Activated T-helper 17 cell treated with anti-CD3 and anti-CD28 coated beads, Interleukin-2, amount 50 U/mL, for 72 hours (primary cell): Measurements from ENCODE around the gene SPATA2. TPM values are rescaled to one million over a fixed set of nuclear protein-coding genes. Genes with fewer than 3 reads are reported as not detected.
A peak's percentile ranks its signal among the peaks of the same experiment; 100 is the strongest.
"Not testable (repeated sequence)": the region's sequence is repeated elsewhere in the genome, so short reads cannot be mapped to it uniquely, and the experiment has no call there.

ENCODE experiments used
- ATAC-seq: fragments of 150-1000 bp; cut with Tn5 transposase; replicated peaks from 2 replicates; pipeline ENCODE4 v1.10.0; 2021; ENCODE audit warnings: mild to moderate bottlenecking, moderate library complexity
- H3K27ac Mint-ChIP-seq: one replicate; pipeline ENCODE4 v1.8.0; 2022; ENCODE audit warnings: mixed read lengths
- H3K27me3 Mint-ChIP-seq: one replicate; pipeline ENCODE4 v1.8.0; 2022; ENCODE audit warnings: mixed read lengths
- H3K36me3 Mint-ChIP-seq: one replicate; pipeline ENCODE4 v1.8.0; 2022; ENCODE audit warnings: low read depth, mild to moderate bottlenecking, mixed read lengths
- H3K4me1 Mint-ChIP-seq: one replicate; pipeline ENCODE4 v1.8.0; 2022; ENCODE audit warnings: mixed read lengths
- H3K4me3 Mint-ChIP-seq: one replicate; pipeline ENCODE4 v1.8.0; 2022; ENCODE audit warnings: mild to moderate bottlenecking, mixed read lengths
- H3K9me3 Mint-ChIP-seq: one replicate; pipeline ENCODE4 v1.8.0; 2022; ENCODE audit warnings: mixed read lengths
- total RNA-seq, 2 donors: library from RNA; stranded (reverse); gene quantifications; one replicate each; pipeline ENCODE4 v1.2.3, GENCODE V29; 2022

Gene SPATA2
- 10 to 100 TPM in 1 of 2 donors, 1 to 10 TPM in 1; 5.5 to 10.3 TPM for total RNA-seq

DNA sequence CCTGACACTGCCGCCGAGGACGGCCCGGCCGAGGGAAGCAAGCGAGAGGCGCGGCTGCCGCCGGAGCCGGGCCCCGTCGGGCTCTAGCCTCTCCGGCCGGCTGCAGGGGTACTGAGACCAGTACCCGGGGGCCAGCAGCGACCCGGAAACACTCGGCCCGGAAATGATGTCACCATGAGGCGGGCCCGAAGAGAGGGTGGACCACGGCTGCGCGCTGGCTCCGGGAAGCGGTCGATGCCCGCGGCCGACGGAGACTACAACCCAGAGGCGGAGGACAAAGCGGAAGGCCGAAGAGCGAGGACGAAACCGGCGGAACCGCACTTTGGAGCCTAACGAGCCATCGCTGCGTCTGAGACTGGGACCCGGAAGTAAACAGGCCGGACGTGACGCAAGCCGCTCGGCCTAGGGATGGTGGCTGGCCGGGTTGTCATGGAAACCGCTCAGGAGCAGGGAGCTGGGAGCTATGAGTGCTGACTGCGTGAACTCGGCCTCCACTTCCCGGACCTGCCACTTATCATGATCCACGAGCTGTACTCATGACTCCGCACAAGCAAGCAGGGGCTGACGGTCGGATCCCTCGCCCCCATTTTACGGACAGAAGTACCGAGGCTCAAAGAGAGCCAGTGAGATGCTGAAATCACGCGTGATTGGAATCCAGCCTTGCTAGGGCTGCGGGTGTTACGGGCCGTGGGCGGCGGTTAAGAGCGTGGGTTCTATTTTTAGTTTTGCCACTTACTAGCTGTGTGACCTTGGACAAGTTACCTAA, at the start of gene SPATA2:
SPATA2 (minus strand) TSS at position 150 of the 766 bp plus-strand sequence. CDS start 7,039 bp downstream, outside the sequence.
- H3K36me3 Mint-ChIP-seq, result peaks cover 4% of the 10 kb centered on the region
- H3K4me1 Mint-ChIP-seq, result peaks cover 11% of the 10 kb centered on the region
- peak; percentile 94 for ATAC-seq
- H3K27ac Mint-ChIP-seq, result peak within 1 kb of the TSS; percentile 99
- H3K27me3 Mint-ChIP-seq, result no peaks in the 10 kb centered on the region
- H3K4me3 Mint-ChIP-seq, result peak within 1 kb of the TSS; percentile 96
- H3K9me3 Mint-ChIP-seq, result no peaks in the 10 kb centered on the region

DNA sequence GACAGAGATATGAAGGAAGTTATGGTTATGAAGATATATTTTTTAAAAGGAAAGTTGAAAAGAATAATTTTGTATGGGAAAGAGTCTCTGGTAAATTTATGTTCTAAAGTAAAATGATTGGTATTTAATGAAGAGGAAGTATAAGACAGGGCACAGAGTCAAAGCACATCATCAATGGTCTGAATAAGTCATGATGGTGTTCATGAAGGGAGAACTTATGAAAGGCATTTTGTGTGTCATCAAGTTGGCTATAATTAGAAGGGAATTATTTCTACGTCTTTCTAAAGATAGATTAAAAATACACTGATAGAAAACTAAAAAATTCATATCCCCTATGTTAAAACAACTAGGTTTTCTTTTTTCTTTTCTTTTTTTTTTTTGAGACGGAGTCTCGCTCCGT, 46.1 kb upstream of the SPATA2 start:
- Mint-ChIP-seq H3K27ac (no peak overlapping the region), H3K36me3 (peaks cover 28% of the 10 kb centered on the region), H3K4me3 (no peak overlapping the region)

GRCh38 chr20:49957089-49957938, 42.0 kb upstream of the SPATA2 start:
- not testable (repeated sequence) for H3K4me3 Mint-ChIP-seq, H3K27me3 Mint-ChIP-seq, H3K4me1 Mint-ChIP-seq, H3K9me3 Mint-ChIP-seq
- Mint-ChIP-seq H3K27ac (peak overlapping the region; percentile 12), H3K36me3 (peaks cover 62% of the 10 kb centered on the region)
- peak; percentile 49 for ATAC-seq

More for the DNA sequence above, 46.1 kb upstream of the SPATA2 start:
- Mint-ChIP-seq H3K4me1 (peaks cover 8% of the 10 kb centered on the region), H3K9me3 (no peaks in the 10 kb centered on the region), H3K27me3 (no peaks in the 10 kb centered on the region)
- no peak for ATAC-seq

GRCh38 chr20:49956689-49957088, 41.4 kb upstream of the SPATA2 start:
- H3K36me3 Mint-ChIP-seq, result peaks cover 68% of the 10 kb centered on the region
- ATAC-seq, result no peak
- no peak overlapping the region for H3K4me3 Mint-ChIP-seq
- H3K27me3 Mint-ChIP-seq, result no peaks in the 10 kb centered on the region
- no peaks in the 10 kb centered on the region for H3K9me3 Mint-ChIP-seq
- peaks cover 8% of the 10 kb centered on the region for H3K4me1 Mint-ChIP-seq
- H3K27ac Mint-ChIP-seq, result no peak overlapping the region

- ATAC-seq, H3K27ac Mint-ChIP-seq, H3K4me3 Mint-ChIP-seq, H3K27me3 Mint-ChIP-seq, H3K9me3 Mint-ChIP-seq: not testable (repeated sequence)
- Mint-ChIP-seq H3K36me3 (peaks cover 76% of the 10 kb centered on the region), H3K4me1 (peaks cover 13% of the 10 kb centered on the region)
Observed at GRCh38 chr20:49955830-49956396, 40.6 kb upstream of the SPATA2 start.

GRCh38 chr20:49955167-49955566, 39.8 kb upstream of the SPATA2 start:
- no peak overlapping the region for H3K27ac Mint-ChIP-seq
- no peaks in the 10 kb centered on the region for H3K27me3 Mint-ChIP-seq
- H3K4me3 Mint-ChIP-seq, result no peak overlapping the region
- H3K36me3 Mint-ChIP-seq, result peaks cover 83% of the 10 kb centered on the region
- H3K4me1 Mint-ChIP-seq, result peaks cover 18% of the 10 kb centered on the region
- no peak for ATAC-seq
- H3K9me3 Mint-ChIP-seq, result no peaks in the 10 kb centered on the region

GRCh38 chr20:49951151-49951550, 35.8 kb upstream of the SPATA2 start:
- Mint-ChIP-seq H3K36me3 (peaks cover 91% of the 10 kb centered on the region), H3K27ac (peak overlapping the region; percentile 70), H3K27me3 (no peaks in the 10 kb centered on the region), H3K4me1 (peaks cover 17% of the 10 kb centered on the region), H3K9me3 (no peaks in the 10 kb centered on the region), H3K4me3 (peak overlapping the region; percentile 42)
- ATAC-seq, result peak; percentile 98

- Mint-ChIP-seq H3K27ac (peak overlapping the region; percentile 19), H3K36me3 (peaks cover 95% of the 10 kb centered on the region), H3K9me3 (no peaks in the 10 kb centered on the region), H3K4me3 (no peak overlapping the region), H3K27me3 (no peaks in the 10 kb centered on the region), H3K4me1 (peaks cover 21% of the 10 kb centered on the region)
- no peak for ATAC-seq
Observed at GRCh38 chr20:49948809-49949507, 33.6 kb upstream of the SPATA2 start.

DNA sequence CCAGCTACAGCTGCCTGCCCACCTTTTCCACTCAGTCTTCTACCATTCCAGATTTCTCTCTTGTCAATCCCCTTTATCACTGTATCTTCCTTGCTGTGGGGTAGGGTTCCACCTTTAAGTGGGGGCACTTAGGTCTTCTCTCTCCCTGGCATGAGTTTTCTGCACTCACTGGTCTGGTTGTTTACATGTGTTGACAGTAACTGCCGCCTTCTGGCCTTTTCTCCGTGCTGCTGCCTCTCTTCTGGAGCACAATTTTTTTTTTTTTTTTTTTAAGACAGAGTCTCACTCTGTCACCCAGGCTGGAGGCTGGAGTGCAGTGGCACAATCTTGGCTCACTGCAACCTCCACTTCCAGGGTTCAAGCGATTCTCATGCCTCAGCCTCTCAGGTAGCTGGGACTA, 32.8 kb upstream of the SPATA2 start:
- Mint-ChIP-seq H3K4me1 (peaks cover 21% of the 10 kb centered on the region), H3K27ac (no peak overlapping the region)

DNA sequence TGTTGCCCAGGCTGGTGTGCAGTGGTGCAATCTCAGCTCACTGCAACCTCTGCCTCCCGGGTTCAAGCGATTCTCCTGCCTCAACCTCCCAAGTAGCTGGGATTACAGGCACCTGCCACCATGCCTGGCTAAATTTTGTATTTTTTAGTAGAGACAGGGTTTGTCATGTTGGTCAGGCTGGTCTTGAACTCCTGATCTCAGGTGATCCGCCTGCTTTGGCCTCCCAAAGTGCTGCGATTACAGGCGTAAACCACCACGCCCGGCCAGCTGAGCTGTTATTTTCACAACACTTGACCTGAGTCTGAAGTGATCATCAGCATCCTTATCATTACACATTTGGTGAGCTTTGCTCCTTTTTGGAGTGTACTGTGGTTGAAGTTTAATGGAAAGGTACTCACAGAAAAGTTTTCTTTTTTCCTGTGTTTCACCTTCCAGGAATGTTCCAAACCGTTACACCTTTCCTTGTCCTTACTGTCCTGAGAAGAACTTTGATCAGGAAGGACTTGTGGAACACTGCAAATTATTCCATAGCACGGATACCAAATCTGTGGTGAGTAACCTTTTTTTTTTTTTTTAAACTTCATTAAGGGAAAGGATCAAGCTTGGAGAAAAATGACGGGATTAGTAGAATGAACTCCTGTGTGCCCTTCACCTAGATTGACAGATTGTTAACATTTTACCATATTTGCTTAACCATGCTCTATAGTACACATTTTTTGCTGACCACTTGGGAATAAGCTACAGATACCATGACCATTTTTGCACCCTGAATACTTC, 30.6 kb upstream of the SPATA2 start:
- Mint-ChIP-seq H3K4me3 (no peak overlapping the region), H3K9me3 (no peaks in the 10 kb centered on the region), H3K27ac (no peak overlapping the region), H3K27me3 (no peaks in the 10 kb centered on the region), H3K4me1 (peaks cover 23% of the 10 kb centered on the region), H3K36me3 (peaks cover 98% of the 10 kb centered on the region)
- ATAC-seq, result no peak

More for the DNA sequence above, 32.8 kb upstream of the SPATA2 start:
- no peak overlapping the region for H3K4me3 Mint-ChIP-seq
- H3K36me3 Mint-ChIP-seq, result peaks cover 98% of the 10 kb centered on the region
- no peak for ATAC-seq
- H3K27me3 Mint-ChIP-seq, result no peaks in the 10 kb centered on the region
- H3K9me3 Mint-ChIP-seq, result no peaks in the 10 kb centered on the region

DNA sequence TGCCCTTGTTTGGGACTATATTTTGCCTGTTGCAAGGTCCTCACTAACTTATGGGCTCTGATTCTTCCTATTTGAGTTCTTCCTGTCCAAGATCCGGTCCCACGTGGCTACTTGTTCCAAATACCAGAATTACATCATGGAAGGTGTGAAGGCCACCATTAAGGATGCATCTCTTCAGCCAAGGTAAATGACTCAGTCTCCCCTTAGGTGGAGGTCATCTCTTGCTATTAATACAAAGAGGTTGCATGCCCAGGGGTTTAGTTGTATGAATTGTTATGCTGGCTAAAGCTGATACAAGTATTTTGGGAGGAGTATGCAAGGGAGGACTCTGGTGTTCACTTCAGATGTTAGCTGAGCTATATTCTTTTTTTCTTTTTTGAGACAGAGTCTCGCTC, 30.0 kb upstream of the SPATA2 start:
- H3K36me3 Mint-ChIP-seq, result peaks cover 97% of the 10 kb centered on the region
- H3K9me3 Mint-ChIP-seq, result no peaks in the 10 kb centered on the region
- H3K4me3 Mint-ChIP-seq, result no peak overlapping the region
- H3K27ac Mint-ChIP-seq, result no peak overlapping the region
- no peaks in the 10 kb centered on the region for H3K27me3 Mint-ChIP-seq
- H3K4me1 Mint-ChIP-seq, result peaks cover 19% of the 10 kb centered on the region
- ATAC-seq, result no peak

GRCh38 chr20:49942942-49943341, 27.6 kb upstream of the SPATA2 start:
- peaks cover 30% of the 10 kb centered on the region for H3K4me1 Mint-ChIP-seq

GRCh38 chr20:49942303-49942702, 27.0 kb upstream of the SPATA2 start:
- H3K9me3 Mint-ChIP-seq, result no peaks in the 10 kb centered on the region
- no peak overlapping the region for H3K4me3 Mint-ChIP-seq
- no peak overlapping the region for H3K27ac Mint-ChIP-seq
- peaks cover 98% of the 10 kb centered on the region for H3K36me3 Mint-ChIP-seq
- H3K27me3 Mint-ChIP-seq, result no peaks in the 10 kb centered on the region
- no peak for ATAC-seq
- H3K4me1 Mint-ChIP-seq, result peaks cover 35% of the 10 kb centered on the region

More at GRCh38 chr20:49942942-49943341, 27.6 kb upstream of the SPATA2 start:
- no peaks in the 10 kb centered on the region for H3K27me3 Mint-ChIP-seq
- ATAC-seq, result no peak
- H3K9me3 Mint-ChIP-seq, result no peaks in the 10 kb centered on the region
- H3K27ac Mint-ChIP-seq, result no peak overlapping the region
- peaks cover 99% of the 10 kb centered on the region for H3K36me3 Mint-ChIP-seq
- H3K4me3 Mint-ChIP-seq, result no peak overlapping the region
